Activated T-cell treated with anti-CD3 and anti-CD28 coated beads for 1 hour (primary cell): ENCODE measurements around the gene RBMS3.

Experiments
- DNase-seq: peaks from one replicate; pipeline ENCODE4 v3.0.0-alpha.2; 2020; ENCODE audit warnings: low read depth

Gene RBMS3

DNA sequence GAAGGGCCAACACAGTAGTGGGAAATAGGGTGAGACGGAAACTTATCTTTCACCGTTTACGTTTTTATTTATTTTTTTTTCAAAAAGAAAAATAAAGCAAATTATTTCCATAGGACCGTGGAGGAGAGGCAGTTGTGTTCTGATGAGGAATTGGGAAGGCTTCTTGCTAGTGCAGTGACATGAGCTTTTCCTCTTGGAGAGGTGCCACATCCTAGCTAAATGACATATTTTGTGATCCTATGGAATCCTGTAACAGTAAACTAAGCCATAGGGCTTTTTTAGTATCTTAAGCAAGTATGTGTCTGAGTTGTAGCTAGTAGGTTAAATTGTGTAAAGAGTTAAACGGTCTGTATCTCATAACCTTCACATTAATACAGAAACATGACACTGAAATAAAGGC is 609.9 kb downstream of the RBMS3 start:
- no peak for DNase-seq

DNA sequence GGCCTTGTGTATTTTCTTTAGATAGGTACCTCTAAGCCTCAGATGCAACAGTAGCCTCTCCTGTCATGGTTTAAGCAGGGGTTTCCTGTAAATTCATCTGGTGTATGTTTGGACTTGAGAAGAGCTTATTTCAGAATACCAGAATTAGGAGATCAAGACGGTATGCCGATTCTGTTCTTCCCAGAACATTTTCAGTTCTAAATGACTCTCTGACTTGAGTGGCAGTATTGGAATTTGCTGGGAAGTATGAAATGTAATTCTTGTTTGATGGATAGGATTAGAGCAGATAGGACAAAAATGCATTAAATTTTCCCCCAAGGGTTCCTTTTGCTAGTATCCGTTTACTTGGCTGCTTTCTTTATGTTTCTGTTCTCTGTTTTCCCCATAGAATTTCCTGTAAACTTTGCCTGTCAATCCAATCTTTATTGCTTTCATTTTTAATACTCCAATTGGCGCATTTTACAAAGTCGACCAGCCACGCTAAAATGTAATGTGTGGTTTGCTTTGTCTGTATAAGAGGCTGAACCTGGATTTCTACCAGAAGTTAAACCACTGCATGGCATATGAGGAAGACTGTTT is 612.2 kb downstream of the RBMS3 start:
- DNase-seq, result no peak

DNA sequence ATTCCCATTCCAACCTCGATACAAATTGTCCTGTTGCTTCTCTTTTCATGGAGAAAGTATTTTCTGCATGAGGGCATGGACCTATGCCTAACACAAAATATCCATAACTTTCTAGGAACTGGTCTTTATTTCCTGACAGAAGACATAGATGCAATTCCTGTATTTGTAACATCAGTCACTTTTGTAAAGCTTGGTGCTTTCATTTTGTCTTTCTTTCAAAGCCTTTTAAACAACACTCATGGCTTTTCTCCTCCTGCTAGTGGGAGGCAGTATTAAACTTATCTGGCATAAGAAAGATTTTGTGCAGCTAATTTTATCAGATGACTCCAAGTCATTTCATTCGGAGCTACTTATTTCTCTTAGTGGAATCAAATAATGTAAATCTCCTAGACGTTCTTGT is 616.0 kb downstream of the RBMS3 start:
- no peak for DNase-seq

DNA sequence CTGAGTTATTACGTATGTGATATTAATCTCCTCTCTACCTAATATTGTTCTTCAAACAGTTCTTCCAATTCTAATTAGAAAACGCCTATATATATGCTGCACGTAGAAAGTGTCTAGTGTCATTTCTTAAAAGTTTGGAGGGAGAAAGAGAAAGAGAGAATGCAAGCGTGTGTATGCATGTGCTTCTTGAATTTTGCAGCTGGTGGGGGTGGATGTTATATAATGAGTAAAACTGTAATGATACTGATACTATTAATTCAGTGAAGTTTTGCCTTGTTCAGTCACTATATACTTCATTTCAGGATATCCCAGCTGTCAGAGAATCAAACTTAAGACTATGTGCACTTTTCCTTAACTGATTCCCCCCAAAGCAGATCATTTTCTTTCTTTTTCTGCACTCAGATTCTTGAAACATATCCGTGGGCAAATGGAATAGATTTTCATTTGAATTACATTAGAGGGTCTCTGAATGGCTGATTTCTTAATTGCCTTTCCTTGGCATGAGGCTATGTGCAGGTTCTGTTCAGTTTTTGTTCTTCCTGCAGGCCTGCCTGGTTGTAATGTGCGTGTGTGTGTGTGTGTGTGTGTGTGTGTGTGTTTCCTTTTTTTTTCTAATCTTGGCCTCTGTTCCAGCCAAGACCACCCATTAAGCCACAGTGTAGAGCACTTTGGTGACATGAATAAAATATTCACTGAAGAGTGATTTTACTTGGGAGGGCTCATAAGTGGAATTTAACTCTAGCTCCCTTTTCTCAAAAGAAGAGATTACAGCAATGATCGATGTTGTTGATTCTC is 617.5 kb downstream of the RBMS3 start:
- no peak for DNase-seq

DNA sequence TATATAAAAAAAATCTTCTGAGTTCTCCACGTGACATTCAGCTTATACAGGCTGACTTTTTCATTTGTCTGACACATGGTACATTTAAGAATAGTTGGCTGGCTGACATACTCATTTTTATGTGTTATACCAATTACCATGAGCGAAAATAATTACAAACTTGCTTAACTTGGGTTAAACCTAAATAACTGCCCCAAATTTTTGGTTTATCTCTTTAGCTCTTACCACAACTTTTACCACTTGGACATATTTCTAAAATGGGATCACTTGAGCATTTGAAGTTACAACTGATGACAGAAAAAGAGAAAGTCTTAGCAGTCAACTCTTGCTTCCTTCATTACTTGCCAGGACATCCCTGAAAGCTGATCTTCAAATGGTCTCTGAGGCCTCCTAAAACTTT is 618.1 kb downstream of the RBMS3 start:
- DNase-seq, result no peak

DNA sequence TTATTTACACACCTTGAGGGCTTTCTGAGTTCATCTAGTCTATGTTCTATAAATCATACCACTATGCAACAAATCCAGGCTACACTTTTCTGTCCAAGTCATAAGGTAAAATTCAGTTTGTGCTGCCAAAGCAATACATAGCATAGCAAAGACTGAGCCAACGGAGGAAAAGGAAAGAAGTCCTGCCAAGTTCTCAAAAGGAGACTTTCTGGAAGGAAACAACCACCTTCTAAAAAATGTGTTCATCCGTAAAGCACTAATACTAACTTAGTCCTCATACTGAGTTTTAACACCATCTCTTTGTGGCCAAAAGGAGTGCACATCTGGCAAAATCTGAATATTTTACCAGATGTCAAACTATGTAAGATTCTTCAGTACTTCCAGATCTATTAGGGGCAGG is 620.2 kb downstream of the RBMS3 start:
- DNase-seq, result no peak

GRCh38 chr3:29903600-29903999 is 622.7 kb downstream of the RBMS3 start:
- no peak for DNase-seq

GRCh38 chr3:29906906-29907305 is 626.0 kb downstream of the RBMS3 start:
- DNase-seq, result no peak

DNA sequence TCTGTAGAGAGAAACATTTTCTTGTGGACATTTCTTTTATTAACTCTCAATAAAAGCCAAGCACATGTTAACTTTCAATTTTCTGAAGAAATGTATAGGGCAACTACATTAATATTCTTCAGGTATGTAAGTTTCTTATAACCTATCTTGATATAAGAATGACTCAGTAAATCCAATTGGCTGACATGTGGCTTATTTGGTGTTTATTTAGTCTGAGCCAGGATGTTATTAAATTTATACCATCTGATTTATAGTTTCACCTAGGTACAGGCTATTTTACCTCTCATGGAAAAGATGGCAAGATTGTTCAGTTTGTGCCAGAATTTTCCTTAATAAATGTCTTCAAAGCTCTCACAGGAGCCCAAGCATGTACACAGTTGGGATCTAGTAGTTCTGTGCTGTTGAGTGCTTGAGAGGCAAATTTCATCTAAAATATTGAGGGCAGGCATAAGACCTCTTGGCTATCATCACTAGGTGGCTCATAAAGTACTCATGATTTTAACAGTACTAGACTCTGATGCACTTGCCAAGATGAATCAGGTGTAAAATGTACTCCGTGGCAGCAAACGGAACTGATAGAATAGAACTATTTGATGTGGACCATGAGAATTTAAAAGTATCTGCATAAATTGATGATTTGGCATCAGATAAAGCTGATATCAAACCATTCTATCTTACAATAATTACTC is 631.9 kb downstream of the RBMS3 start:
- DNase-seq, result no peak

GRCh38 chr3:29914861-29915524 is 634.1 kb downstream of the RBMS3 start:
- no peak for DNase-seq

DNA sequence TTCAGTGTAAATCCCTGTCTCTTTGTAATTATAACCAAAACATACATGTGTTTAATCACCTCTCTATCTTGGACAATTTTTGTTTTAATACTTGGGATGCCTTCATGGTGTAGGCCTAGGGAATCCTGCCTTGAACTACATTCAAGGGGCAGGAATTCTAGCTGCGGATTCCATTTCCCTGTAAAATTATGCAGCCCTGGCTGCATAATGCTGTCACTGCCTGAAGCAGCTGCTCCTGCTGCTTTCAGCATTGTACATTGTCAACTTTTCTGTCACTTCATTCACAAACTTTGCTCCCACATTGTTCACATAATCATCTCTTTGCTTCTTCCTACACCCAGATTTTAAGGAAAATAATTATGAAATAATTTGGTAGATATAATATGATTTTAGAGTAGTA is 638.7 kb downstream of the RBMS3 start:
- no peak for DNase-seq

- no peak for DNase-seq
These were observed 642.3 kb downstream of the RBMS3 start for GRCh38 chr3:29922992-29923746.

DNA sequence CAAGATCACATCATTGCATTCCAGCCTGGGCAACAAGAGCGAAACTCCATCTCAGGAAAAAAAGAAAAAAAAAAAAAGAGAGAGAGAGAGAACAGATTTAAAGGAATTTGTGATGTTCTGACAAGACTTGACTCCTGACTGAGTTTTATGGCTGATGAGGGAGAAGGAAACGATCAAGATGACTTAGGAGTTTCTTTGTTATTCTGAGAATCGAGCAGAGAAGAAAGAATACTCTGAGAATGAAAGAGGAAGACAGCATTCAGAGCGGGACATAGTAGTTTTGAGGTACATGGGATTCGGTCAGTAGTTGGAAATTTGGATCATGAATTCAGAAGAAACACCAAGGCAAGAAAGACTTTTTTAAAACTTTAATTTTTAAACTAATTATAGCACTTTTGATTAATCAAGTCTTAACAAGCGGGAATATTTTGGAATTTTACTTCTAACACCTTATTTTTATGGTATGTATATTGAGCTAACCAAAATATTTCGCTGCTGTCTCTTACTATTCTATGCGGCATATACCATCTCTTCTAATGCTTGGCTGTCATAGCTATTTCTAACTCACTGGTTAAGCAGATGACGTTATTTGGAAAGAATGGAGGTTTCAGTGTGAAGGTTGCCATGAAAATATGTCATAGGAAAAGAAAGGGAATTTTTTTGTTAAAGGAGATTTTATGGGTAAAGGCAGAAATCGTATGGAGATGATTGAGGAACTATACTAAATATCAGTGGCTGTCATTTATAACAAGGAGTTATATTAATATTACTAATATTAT is 644.1 kb downstream of the RBMS3 start:
- DNase-seq, result no peak

DNA sequence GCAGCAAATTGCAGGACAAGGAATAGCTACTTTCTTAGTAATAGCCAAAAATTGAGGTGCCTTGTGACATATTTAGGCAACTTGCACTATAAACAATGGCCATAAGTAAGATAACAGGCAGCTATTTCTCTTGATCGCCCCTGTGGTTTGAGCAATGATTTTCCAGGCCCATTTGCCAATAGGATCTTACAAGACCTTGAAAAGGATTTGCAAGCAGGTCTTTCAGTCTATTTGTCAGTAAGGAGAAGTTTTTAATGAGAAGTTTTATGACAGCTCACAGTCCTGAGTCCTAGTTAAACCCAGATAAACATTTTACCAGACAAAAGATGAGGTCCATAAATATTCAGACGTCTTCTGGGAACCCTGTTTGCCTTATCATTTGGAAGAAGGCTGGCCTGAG is 645.5 kb downstream of the RBMS3 start:
- DNase-seq, result no peak

GRCh38 chr3:29932696-29933325 is 651.9 kb downstream of the RBMS3 start:
- DNase-seq, result no peak

DNA sequence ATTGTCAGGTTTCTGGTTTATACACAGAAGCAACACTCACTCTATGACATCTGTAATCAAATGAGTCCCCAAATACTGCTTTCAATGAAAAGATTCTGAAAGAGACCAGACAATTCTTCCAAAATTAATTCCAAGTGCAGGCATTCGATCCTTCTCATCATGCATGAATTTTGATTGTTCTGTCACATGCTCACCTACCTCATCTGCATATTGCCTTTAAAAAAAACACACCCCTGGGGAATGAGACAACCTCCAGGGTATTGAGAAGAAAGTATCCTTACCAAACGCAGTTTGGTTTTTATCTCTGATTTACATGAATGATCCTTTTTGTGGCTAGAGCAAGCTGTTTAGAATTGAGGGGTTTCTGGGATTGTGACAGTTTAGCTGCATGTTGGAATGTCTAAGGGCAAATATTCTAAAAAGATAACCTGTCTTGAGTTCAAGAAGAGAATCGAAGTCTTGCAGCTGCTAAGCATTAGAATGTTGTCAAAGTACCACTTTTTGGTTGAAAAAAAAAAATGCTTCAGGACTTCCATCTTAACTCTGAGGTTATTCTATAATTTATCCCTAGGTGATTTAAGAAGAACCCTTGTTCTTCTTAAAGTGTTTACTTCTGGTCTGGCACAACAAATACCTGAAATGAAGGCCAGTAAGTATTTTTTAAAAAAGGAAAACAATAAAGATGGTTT is 653.1 kb downstream of the RBMS3 start:
- no peak for DNase-seq

- no peak for DNase-seq
These were observed 653.9 kb downstream of the RBMS3 start for GRCh38 chr3:29934751-29935150.

DNA sequence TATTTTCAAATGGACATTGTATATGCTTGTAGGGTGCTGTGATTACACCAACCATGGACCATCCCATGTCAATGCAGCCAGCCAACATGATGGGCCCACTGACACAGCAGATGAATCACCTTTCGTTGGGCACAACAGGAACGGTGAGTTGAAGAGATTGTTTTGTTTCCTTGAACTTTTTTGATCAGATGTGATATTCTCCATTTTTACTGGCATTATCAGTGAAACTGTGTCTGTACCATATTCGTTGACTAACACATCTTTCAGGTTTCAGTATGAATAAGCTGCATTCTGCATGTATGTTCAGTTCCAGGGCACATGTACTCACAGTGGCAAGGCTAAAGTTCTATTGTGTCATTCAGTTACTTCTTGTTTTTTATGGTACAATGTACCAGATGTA is 655.2 kb downstream of the RBMS3 start:
- no peak for DNase-seq

- DNase-seq, result no peak
These were observed 655.9 kb downstream of the RBMS3 start for GRCh38 chr3:29936766-29937165.

- DNase-seq, result no peak
These were observed 656.3 kb downstream of the RBMS3 start for GRCh38 chr3:29937185-29937584.
